ENCODE data around the gene ZNF576. TPM values are rescaled to one million over a fixed set of nuclear protein-coding genes. Genes with fewer than 3 reads are reported as not detected.

Gene ZNF576
- total RNA-seq, 1 donor = 9.9 TPM

GRCh38 chr19:43575156-43575950 lies 21.0 kb upstream of the ZNF576 start, which contains the start of the genes PINLYP and XRCC1:
Gene PINLYP, plus strand, starts transcription at chr19:43575801. Its CDS starts 1,391 bp downstream, at chr19:43577192.
Gene XRCC1, minus strand, starts transcription at chr19:43575527. Its CDS starts 69 bp downstream, at chr19:43575458.
- H3K4me3 ChIP-seq (ENCODE audit: low read depth, low read length) = peak within 1 kb of the TSS; percentile 93
- peak; percentile 99 for DNase-seq (ENCODE audit: low read depth)
- TF ChIP-seq CTCF (IDR thresholded peaks at IDR 0.05; ENCODE audit: insufficient read depth, low read depth, low read length) = no peak

- peak overlapping the region; percentile 93 for H3K4me3 ChIP-seq (ENCODE audit: low read depth, low read length)
- DNase-seq (ENCODE audit: low read depth) = peak; percentile 51
- TF ChIP-seq CTCF (IDR thresholded peaks at IDR 0.05; ENCODE audit: insufficient read depth, low read depth, low read length) = no peak
Measured at GRCh38 chr19:43575955-43576878, 20.2 kb upstream of the ZNF576 start.

- TF ChIP-seq CTCF (IDR thresholded peaks at IDR 0.05; ENCODE audit: insufficient read depth, low read depth, low read length) = no peak
- DNase-seq (ENCODE audit: low read depth) = no peak
- H3K4me3 ChIP-seq (ENCODE audit: low read depth, low read length) = no peak overlapping the region
Measured at GRCh38 chr19:43578787-43579186, 17.6 kb upstream of the ZNF576 start.

GRCh38 chr19:43581467-43581866 lies 14.9 kb upstream of the ZNF576 start:
- TF ChIP-seq CTCF (IDR thresholded peaks at IDR 0.05; ENCODE audit: insufficient read depth, low read depth, low read length) = no peak
- no peak for DNase-seq (ENCODE audit: low read depth)
- no peak overlapping the region for H3K4me3 ChIP-seq (ENCODE audit: low read depth, low read length)

GRCh38 chr19:43582495-43582894 lies 13.9 kb upstream of the ZNF576 start:
- H3K4me3 ChIP-seq (ENCODE audit: low read depth, low read length) = no peak overlapping the region
- no peak for DNase-seq (ENCODE audit: low read depth)
- TF ChIP-seq CTCF (IDR thresholded peaks at IDR 0.05; ENCODE audit: insufficient read depth, low read depth, low read length) = no peak

- no peak for DNase-seq (ENCODE audit: low read depth)
- TF ChIP-seq CTCF (IDR thresholded peaks at IDR 0.05; ENCODE audit: insufficient read depth, low read depth, low read length) = no peak
- H3K4me3 ChIP-seq (ENCODE audit: low read depth, low read length) = no peak overlapping the region
Measured at GRCh38 chr19:43584484-43584883, 11.9 kb upstream of the ZNF576 start.
